ENCODE measurements around the gene CNPY1. TPM values are rescaled to one million over a fixed set of nuclear protein-coding genes. Genes with fewer than 3 reads are reported as not detected.

The CNPY1 gene
- total RNA-seq, 4 donors from 2014 or later, result not detected

GRCh38 chr7:155490697-155491628 is 55.4 kb downstream of the CNPY1 start:
- no peak for DNase-seq (ENCODE audit: low spot score in 2 of 2)
- H3K27ac ChIP-seq, result no peak overlapping the region
- peaks cover 72% of the 10 kb centered on the region for H3K27me3 ChIP-seq

GRCh38 chr7:155489862-155490696 is 56.3 kb downstream of the CNPY1 start:
- H3K9me3 ChIP-seq, result no peaks in the 10 kb centered on the region
- DNase-seq (ENCODE audit: low spot score in 2 of 2), result no peak
- H3K27me3 ChIP-seq, result peaks cover 74% of the 10 kb centered on the region
- H3K4me1 ChIP-seq, result peaks cover 15% of the 10 kb centered on the region
- H3K27ac ChIP-seq, result no peak overlapping the region
- no peaks in the 10 kb centered on the region for H3K36me3 ChIP-seq
- peak overlapping the region; percentile 51 for H3K4me3 ChIP-seq
- 73% methylated on average over 13 of the region's 32 CpGs for WGBS
- TF ChIP-seq POLR2AphosphoS5 (IDR thresholded peaks at IDR 0.05) (no peak), POLR2A (IDR thresholded peaks at IDR 0.05) (no peak), CTCF (IDR thresholded peaks at IDR 0.05) (no peak)

More at GRCh38 chr7:155490697-155491628, 55.4 kb downstream of the CNPY1 start:
- peak overlapping the region; percentile 51 for H3K4me3 ChIP-seq
- H3K36me3 ChIP-seq, result no peaks in the 10 kb centered on the region
- H3K9me3 ChIP-seq, result no peaks in the 10 kb centered on the region
- peaks cover 15% of the 10 kb centered on the region for H3K4me1 ChIP-seq
- WGBS, result 34% methylated on average over 44 of the region's 47 CpGs
- TF ChIP-seq EP300 (IDR thresholded peaks at IDR 0.05) (no peak), POLR2A (IDR thresholded peaks at IDR 0.05) (no peak), CTCF (IDR thresholded peaks at IDR 0.05) (no peak), POLR2AphosphoS5 (IDR thresholded peaks at IDR 0.05) (no peak)

- H3K36me3 ChIP-seq, result no peaks in the 10 kb centered on the region
- H3K27me3 ChIP-seq, result peaks cover 75% of the 10 kb centered on the region
- no peak overlapping the region for H3K4me3 ChIP-seq
- 57% methylated on average over 10 of the region's 20 CpGs for WGBS
- TF ChIP-seq POLR2AphosphoS5 (IDR thresholded peaks at IDR 0.05) (no peak), EP300 (IDR thresholded peaks at IDR 0.05) (no peak), POLR2A (IDR thresholded peaks at IDR 0.05) (no peak), CTCF (IDR thresholded peaks at IDR 0.05) (no peak)
- no peak for DNase-seq (ENCODE audit: low spot score in 2 of 2)
- H3K27ac ChIP-seq, result no peak overlapping the region
- no peaks in the 10 kb centered on the region for H3K9me3 ChIP-seq
- H3K4me1 ChIP-seq, result peaks cover 15% of the 10 kb centered on the region
These were observed 57.1 kb downstream of the CNPY1 start for GRCh38 chr7:155489158-155489840.

- Histone ChIP-seq H3K27me3 (peaks cover 75% of the 10 kb centered on the region), H3K4me3 (no peak overlapping the region), H3K9me3 (no peaks in the 10 kb centered on the region), H3K27ac (no peak overlapping the region), H3K36me3 (no peaks in the 10 kb centered on the region), H3K4me1 (peaks cover 20% of the 10 kb centered on the region)
- DNase-seq (ENCODE audit: low spot score in 2 of 2), result no peak
- 56% methylated on average over 7 of the region's 9 CpGs for WGBS
- TF ChIP-seq POLR2A (IDR thresholded peaks at IDR 0.05) (no peak), POLR2AphosphoS5 (IDR thresholded peaks at IDR 0.05) (no peak), EP300 (IDR thresholded peaks at IDR 0.05) (no peak), CTCF (IDR thresholded peaks at IDR 0.05) (no peak)
These were observed 57.8 kb downstream of the CNPY1 start for GRCh38 chr7:155488483-155489127.

Measured in suprapubic skin (tissue), 4 donors.